Subcutaneous abdominal adipose tissue (tissue), 5 donors: ENCODE measurements around the gene DST.

Experiments
- H3K27ac ChIP-seq: one replicate; pipeline ENCODE4 v1.7.0; 2013; ENCODE audit warnings: low read depth, mild to moderate bottlenecking, inconsistent platforms, low read length, moderate library complexity
- H3K27me3 ChIP-seq, 5 donors: one replicate each; pipeline ENCODE4 v1.7.0; 2013; ENCODE audit warnings: low read length in 5 of 5, inconsistent platforms in 1 of 5; ENCODE audit not compliant: control insufficient read depth in 5 of 5, insufficient read depth in 4 of 5
- H3K36me3 ChIP-seq, 5 donors: one replicate each; pipeline ENCODE4 v1.7.0; 2013; ENCODE audit warnings: low read length in 5 of 5; ENCODE audit not compliant: control insufficient read depth in 5 of 5, insufficient read depth in 5 of 5
- H3K4me1 ChIP-seq, 5 donors: one replicate each; pipeline ENCODE4 v1.7.0; 2013; ENCODE audit warnings: low read length in 5 of 5, mild to moderate bottlenecking in 3 of 5, moderate library complexity in 1 of 5; ENCODE audit not compliant: control insufficient read depth in 5 of 5, insufficient read depth in 5 of 5
- H3K4me3 ChIP-seq, 5 donors: one replicate each; pipeline ENCODE4 v1.7.0; 2013; ENCODE audit warnings: low read length in 5 of 5, low read depth in 1 of 5
- H3K9ac ChIP-seq, 5 donors: one replicate each; pipeline ENCODE4 v1.7.0; 2013; ENCODE audit warnings: low read length in 5 of 5, mild to moderate bottlenecking in 4 of 5, moderate library complexity in 3 of 5
- H3K9me3 ChIP-seq, 5 donors: one replicate each; pipeline ENCODE4 v1.7.0; 2013; ENCODE audit warnings: low read length in 5 of 5; ENCODE audit not compliant: control insufficient read depth in 5 of 5
- donor health status: healthy.
- donor health status: healthy.
- donor health status: healthy.
- donor health status: healthy.
- donor health status: healthy.

Gene DST

DNA sequence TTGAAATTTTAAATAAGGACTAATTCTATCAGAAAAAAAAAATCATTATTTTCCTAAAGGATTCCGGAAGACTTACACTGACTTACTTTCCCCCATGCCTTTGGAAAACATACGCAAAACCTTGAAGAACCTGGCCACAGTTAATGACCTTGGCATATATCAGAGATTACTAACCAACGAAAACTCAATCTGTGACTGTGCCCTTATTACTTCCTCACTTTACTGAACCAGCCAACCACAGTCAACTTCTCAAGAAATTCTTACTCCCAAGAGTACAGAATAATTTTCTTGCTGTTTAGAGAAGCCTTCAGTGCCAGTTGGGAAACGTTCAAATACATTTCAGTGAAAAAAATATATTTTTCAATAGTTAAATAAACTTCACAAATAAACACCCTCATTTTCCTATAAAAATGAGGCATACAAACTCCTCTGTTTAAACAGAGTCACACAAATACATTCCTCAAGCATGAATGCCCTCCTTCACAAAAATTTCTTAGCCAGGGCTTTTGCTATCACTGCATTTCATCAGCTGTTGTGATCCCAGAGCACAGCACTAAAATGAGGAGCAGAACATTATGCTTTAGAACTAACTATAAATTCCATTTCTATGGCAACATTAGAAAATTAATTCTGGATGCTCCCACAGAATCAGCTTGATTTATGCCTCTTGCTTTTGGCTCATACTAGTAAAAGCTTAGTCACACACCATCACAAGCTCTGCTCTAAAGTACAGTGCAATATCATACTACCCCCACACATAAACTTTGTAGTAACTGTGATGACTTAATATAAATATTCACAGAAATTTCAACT, 117.6 kb downstream of the DST start:
- Histone ChIP-seq H3K9me3 (no peaks in the 10 kb centered on the region), H3K9ac (peak overlapping the region in 3 of 5 donors; percentile 5 to 21 (median 11)), H3K36me3 (peaks cover 9 to 36% (median 25%) of the 10 kb centered on the region in 5 donors), H3K4me3 (no peak overlapping the region), H3K27ac (peak overlapping the region; percentile 80), H3K27me3 (no peaks in the 10 kb centered on the region), H3K4me1 (peaks cover 6 to 33% (median 30%) of the 10 kb centered on the region in 5 donors)

DNA sequence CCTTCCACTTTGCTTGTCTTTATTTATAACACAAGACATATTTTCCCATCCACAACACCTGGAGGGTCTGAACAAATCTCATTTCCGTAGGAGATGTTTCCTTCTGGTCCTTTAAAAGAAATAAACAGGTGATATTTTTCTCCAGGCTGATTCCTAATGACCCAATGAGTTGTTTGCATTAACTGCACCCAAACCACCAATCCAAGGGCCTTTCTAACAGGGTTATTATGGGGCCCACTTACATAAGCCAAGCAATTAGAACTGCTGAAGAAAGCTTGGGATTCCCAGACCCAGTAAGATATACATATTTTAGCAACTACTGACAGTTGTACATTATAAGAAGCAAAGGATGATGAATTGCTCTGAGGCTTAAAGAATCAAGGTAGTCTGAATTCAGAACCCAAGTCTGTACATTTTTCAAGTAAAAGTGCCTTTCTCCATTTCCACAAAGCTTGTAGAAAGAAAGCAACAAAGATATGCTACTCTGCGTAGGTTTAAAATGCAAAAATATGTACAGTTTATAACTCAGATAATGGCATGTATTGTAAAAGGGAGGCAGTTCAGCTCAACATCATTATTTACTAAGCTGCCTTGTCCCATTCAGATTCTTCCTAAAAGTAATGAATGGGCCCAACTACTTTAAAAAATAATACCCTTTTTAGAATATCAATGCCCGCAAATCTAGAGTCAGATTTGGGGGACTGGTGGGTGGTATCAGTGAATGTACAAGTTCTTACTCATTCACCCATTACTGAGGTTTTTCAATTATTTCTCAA, 120.0 kb downstream of the DST start:
- H3K27me3 ChIP-seq, result no peaks in the 10 kb centered on the region
- no peak overlapping the region for H3K4me3 ChIP-seq
- H3K9ac ChIP-seq, result no peak overlapping the region
- no peak overlapping the region for H3K27ac ChIP-seq
- H3K9me3 ChIP-seq, result no peaks in the 10 kb centered on the region
- peaks cover 6 to 33% (median 30%) of the 10 kb centered on the region in 5 donors for H3K4me1 ChIP-seq
- H3K36me3 ChIP-seq, result peaks cover 7 to 29% (median 15%) of the 10 kb centered on the region in 5 donors

DNA sequence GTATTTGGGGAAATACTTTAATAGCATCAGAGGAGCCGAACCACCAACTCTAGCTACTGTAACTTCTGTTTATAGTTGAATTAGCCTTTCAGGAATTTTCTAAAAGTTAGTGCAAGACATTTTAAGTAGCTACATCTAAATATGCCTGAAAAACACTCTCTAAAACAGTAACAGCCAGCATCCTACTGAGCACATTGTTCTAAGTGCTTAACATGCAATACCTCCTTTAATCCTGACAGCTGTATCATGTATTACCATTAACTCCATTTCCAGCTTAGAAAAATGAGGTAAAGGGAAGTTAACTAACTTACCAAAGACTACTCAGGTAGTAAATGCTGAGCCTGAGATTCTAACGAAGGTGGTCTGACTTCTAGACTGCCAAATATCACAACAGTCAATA, 120.7 kb downstream of the DST start:
- Histone ChIP-seq H3K4me3 (no peak overlapping the region), H3K36me3 (peaks cover 8 to 25% (median 12%) of the 10 kb centered on the region in 5 donors), H3K9me3 (no peaks in the 10 kb centered on the region), H3K9ac (no peak overlapping the region), H3K27ac (no peak overlapping the region), H3K27me3 (no peaks in the 10 kb centered on the region), H3K4me1 (peaks cover 6 to 28% (median 24%) of the 10 kb centered on the region in 5 donors)

DNA sequence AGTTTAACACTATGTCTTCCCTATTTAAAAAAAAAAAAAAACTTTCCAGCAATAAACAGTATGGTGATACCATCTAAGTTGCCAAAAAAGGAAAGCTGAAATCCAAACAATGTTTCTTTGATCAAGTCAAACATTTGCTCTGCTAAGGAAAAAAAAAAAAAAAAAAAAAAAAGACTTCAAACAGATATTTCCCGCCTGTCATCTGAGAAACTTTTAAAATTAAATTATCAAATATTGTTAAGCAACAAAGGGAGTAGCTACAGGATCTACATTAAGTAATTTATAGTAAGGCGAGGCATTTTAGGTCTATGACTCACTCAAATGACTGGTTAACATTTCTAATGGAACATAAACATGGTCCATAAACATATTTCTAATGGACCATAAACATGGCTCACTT, 121.2 kb downstream of the DST start:
- H3K9ac ChIP-seq, result no peak overlapping the region
- H3K4me1 ChIP-seq, result peaks cover 6 to 25% (median 21%) of the 10 kb centered on the region in 5 donors
- H3K36me3 ChIP-seq, result peaks cover 10 to 30% (median 16%) of the 10 kb centered on the region in 5 donors
- H3K27ac ChIP-seq, result no peak overlapping the region
- no peaks in the 10 kb centered on the region for H3K9me3 ChIP-seq
- no peak overlapping the region for H3K4me3 ChIP-seq
- no peaks in the 10 kb centered on the region for H3K27me3 ChIP-seq

DNA sequence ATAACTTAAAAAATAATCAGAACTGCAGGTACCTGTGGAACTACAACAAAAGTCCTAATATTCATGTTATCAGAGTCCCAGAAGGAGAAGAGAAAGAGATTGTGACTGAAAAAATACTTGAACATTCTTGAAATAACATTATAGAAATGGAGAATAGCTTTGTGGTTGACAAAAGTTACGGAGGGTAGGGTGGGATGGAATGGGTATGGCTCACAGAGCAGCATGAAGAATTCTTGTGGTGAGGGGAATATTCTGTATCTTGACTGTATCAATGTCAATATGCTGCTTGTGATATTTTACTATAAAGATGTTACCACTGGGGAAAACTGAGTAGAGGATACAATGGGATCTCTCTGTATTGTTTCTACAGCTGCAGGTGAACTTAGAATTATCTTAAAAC, 122.5 kb downstream of the DST start:
- Histone ChIP-seq H3K27ac (no peak overlapping the region), H3K9me3 (no peaks in the 10 kb centered on the region), H3K27me3 (no peaks in the 10 kb centered on the region), H3K9ac (no peak overlapping the region), H3K36me3 (peaks cover 10 to 29% (median 18%) of the 10 kb centered on the region in 5 donors), H3K4me1 (peaks cover 0 to 13% (median 9%) of the 10 kb centered on the region in 5 donors), H3K4me3 (no peak overlapping the region)

DNA sequence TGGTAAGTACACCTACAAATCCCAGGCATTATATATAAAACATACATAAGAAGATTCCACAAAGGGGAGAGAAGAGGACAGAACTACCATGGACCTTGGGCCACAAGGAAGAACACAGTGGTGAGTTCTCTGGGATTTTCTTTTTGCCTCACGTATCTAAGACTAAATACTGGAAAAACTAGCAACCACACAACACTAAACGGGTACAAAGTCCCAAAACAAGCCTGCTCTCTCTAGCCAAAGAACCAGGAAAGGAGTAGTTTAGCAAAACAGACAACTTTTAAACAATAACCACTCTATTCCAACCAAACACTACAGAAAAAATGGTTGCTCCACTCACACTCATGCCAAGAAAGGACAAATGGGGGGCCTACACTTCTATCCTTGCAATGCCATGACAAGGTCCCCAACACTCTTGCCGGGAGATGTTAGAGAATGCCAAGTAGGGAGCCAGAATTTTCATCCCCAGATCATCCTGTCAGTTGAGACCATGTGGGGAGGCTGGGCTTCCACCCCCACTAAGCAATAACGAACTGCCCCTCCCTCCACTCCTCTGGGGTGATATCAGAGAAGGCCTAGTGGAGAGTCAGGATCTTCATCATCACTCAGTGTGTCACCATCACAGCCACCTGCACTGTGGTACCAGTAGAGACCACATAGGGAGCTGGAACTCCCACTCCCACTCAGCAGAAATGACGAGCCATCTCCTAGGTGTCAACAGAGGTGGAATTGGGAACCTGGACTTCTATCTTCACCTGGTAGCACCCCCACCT, 123.5 kb downstream of the DST start:
- Histone ChIP-seq H3K9me3 (no peaks in the 10 kb centered on the region), H3K4me1 (peaks cover 0 to 7% (median 4%) of the 10 kb centered on the region in 5 donors), H3K27me3 (no peaks in the 10 kb centered on the region), H3K27ac (no peak overlapping the region), H3K4me3 (no peak overlapping the region), H3K36me3 (peaks cover 14 to 36% (median 24%) of the 10 kb centered on the region in 5 donors), H3K9ac (no peak overlapping the region)

DNA sequence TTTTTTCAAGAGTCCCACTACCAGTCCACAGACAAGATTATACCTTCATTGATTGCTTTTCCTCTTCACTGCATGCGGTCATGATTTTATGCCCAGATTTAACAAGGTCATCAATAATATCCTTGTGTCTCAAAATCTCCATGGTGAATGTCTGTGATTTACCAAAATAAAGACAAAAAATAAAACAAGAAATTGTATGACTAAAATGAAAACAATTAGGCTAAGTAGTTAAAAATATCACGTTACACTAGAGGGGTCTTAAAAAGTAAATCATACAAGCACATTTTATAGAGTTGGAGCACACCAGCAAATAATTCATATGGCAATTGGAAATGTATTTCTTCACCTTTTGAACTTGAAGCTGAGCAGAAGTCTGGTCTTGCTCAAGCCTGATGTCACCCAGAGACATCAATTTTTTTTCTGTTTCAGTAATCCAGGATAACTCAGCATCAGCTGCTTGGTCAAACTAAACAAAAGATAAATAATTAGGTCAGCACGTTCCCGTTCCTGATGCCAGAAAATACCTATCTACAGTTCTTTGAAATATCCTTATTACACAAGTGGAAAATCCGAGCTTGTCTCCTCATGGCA, 125.4 kb downstream of the DST start:
- H3K4me1 ChIP-seq, result peaks cover 0 to 8% (median 5%) of the 10 kb centered on the region in 5 donors
- no peak overlapping the region for H3K27ac ChIP-seq
- peaks cover 11 to 47% (median 20%) of the 10 kb centered on the region in 5 donors for H3K36me3 ChIP-seq
- no peak overlapping the region for H3K9ac ChIP-seq
- H3K4me3 ChIP-seq, result no peak overlapping the region
- H3K9me3 ChIP-seq, result no peaks in the 10 kb centered on the region
- no peaks in the 10 kb centered on the region for H3K27me3 ChIP-seq

DNA sequence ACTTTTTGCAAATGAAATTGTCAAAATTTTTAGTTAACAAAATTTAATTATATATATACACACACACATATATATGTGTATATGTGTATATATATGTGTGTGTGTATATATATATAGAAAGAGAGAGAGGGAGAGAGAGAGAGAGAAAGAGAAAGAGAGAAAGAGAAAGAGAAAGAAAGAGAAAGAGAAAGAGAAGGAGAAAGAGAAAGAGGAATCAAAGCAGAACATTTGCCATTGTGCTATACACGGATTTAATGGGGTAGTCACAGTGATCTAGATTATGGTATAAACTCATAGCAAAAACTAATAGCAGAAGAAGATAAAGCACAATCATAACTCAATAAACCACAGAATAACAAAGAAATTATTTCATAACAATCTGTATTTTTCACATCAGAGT, 126.7 kb downstream of the DST start:
- Histone ChIP-seq H3K36me3 (peaks cover 12 to 54% (median 30%) of the 10 kb centered on the region in 5 donors), H3K4me3 (no peak overlapping the region), H3K4me1 (peaks cover 0 to 12% (median 4%) of the 10 kb centered on the region in 5 donors), H3K9ac (no peak overlapping the region), H3K27me3 (no peaks in the 10 kb centered on the region), H3K27ac (no peak overlapping the region), H3K9me3 (no peaks in the 10 kb centered on the region)

DNA sequence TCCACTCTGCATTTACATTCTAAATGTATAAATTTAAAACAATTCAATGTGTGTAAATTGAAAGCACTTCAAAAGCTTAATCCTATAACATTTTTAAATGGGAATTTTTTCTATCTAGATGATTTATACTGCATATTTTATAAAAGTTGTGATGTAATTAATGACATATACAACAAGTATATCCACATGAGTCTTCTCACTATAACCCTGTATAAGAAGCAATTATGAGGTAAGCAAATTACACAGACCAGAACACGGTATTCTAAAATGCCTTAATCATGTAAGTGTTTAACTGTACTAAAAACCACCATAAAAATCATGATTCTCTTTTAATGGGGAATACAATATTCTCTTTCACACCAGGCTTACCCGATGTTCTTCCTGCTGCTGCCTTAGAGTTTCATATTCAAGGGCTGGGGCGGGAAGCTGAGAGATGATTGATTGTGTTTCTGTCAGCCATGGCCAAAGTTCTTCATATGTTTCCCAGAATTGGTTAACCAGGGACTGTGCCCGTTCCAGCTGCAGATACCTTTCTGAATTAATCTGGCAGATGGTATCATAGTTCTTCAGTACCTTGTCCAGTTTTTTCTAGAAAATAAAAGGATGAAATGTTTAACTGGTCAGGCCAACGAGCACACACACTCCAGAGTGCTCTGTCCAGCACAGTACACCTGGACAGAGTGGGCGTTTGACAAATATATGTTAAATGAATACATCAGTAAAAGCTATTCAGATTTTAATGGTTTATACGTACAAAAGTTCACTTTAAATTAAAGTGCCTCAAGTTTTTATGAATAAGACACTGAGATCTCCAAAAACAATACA, 127.4 kb downstream of the DST start:
- Histone ChIP-seq H3K27ac (no peak overlapping the region), H3K27me3 (no peaks in the 10 kb centered on the region), H3K9ac (no peak overlapping the region), H3K4me3 (no peak overlapping the region), H3K36me3 (peaks cover 14 to 57% (median 32%) of the 10 kb centered on the region in 5 donors), H3K4me1 (peaks cover 0 to 13% (median 4%) of the 10 kb centered on the region in 5 donors), H3K9me3 (no peaks in the 10 kb centered on the region)
